GM11168 (cell line): ENCODE measurements around the gene FAM163B.

Experiments used
- in situ Hi-C: fragments of 300-500 bp; cut with MboI; formaldehyde crosslinking; loops from one replicate; pipeline ENCODE4 v1.12.0; 2022; ENCODE audit warnings: low sequenced_read_pairs; ENCODE audit not compliant: unreplicated experiment

FAM163B gene

DNA sequence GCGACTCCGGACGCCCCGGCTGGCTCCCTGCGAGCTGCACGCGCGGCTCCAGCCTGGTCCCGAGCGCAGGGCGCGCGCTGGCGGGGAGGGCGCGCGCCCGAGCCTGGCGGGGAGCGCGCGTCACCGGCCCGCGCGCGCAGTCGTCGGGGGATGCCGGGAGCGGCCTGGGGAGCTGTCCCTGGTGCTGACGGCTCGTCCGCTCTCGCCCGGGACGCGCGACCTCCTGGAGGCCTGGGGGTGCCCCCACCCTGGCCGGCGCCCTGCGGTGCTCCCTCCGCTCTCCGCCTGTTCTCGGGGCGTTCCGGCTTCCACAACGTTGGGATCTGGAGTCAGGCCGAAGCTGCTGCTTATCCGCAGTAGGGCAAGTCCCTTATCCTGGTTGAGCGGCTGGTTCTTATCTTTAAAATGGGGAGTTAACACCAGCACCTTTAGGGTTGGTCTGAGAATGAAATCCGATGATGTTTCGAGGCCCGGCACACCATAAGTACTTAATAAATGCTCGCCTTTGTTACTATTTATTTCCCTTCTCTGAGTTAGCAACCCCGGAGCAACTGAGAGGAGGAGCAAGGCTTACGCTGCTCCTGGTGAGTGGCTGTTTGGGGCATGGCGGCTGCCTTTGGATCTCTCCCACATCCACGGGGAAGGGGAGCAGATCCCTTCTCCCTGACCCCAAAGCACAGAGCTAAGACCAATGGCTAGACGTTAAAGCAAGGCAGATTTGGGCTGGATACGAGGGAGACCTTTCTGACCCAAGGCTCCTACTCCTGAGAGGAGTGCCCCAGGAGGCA is at the start of gene FAM163B:
TSS of gene FAM163B (minus strand) at position 79 of the 788 bp plus-strand sequence. CDS start 29,166 bp downstream, outside the sequence.
- in situ Hi-C loops: no loop called here

DNA sequence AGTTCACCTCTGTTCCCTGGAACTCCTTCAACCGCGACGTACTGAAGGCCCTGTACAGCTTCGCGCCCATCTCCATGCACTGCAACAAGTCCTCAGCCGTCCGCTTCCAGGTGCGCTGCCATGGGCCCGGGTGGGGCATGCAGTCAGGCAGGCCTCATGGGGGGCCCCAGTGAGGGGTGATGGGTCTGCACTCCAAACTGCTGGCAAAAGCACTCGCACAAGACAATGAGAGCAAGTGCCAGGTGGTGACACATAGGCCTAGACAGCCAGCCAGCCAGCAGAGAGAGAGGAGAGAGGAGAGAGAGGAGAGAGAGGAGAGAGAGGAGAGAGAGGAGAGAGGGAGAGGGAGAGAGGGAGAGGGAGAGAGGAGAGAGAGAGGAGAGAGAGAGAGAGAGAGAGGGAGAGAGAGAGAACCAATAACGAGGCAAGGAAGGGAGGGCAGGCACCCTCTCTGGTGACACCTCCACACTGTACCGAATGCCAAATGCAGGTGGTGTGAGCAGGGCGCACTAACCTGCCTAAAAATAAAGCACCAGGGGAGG is 48.0 kb upstream of the FAM163B start:
- in situ Hi-C loops: no loop called here

DNA sequence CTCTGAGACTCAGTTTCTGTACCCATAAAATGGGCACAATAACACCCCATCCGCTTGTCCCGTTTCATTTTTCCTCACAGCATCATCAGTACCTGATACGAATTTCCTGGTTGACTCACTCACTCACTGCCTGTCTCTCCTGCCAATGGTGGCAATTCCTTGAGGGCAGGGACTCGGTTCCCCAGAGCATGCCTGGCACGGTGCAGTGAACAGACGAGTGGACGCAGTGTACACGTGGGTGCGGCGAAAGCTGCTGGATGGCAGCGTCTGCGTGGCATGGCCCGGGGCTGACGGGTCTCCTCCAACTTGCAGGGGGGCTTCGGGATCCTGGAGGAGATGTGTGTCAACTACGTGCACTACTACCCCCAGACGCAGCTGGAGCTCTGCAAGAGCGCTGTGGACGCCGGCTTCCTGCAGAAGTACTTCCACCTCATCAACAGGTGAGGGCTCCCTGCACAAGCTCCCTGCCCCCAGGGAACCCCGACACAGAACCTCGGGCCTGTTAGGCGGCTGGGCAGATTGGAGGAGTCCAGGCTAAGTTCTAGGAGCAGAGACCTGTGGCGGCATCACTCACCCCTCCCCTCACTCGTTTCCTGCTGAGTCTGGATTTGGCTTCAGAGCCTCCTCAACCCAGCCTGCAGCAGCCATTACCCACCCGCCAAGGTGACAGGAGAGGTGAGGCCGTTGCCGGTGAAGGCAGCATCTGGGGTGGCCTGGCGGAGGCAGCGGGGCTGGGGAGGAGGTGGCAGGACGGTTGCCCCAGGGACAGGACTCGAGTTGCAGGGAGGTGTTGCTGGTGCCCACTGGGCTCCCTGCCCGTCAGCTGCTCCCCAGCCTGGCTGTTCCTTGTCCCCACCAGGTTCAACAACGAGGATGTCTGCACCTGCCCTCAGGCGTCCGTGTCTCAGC is 47.3 kb upstream of the FAM163B start:
- in situ Hi-C loops: no loop called here

DNA sequence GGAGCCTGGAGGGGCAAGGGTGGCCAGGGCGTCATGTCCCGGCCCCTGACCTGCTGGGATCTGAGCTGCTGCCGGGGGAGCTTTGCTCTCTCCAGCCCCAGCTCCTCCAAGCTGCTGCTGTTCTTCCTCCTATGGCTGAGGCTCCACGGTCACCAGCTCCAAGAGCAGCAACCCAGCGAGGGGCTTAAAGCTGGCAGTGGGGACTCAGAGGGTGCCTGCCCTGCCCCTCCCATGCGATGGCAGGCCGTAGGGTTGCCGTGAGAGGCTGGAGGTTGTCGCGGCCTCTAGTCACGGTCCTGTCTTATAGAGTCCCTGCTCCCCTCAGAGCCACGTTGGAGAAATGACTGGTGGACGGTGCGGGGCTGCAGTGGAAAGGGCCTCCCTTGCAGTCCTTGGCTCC is 46.5 kb upstream of the FAM163B start:
- in situ Hi-C loops: no loop called here

DNA sequence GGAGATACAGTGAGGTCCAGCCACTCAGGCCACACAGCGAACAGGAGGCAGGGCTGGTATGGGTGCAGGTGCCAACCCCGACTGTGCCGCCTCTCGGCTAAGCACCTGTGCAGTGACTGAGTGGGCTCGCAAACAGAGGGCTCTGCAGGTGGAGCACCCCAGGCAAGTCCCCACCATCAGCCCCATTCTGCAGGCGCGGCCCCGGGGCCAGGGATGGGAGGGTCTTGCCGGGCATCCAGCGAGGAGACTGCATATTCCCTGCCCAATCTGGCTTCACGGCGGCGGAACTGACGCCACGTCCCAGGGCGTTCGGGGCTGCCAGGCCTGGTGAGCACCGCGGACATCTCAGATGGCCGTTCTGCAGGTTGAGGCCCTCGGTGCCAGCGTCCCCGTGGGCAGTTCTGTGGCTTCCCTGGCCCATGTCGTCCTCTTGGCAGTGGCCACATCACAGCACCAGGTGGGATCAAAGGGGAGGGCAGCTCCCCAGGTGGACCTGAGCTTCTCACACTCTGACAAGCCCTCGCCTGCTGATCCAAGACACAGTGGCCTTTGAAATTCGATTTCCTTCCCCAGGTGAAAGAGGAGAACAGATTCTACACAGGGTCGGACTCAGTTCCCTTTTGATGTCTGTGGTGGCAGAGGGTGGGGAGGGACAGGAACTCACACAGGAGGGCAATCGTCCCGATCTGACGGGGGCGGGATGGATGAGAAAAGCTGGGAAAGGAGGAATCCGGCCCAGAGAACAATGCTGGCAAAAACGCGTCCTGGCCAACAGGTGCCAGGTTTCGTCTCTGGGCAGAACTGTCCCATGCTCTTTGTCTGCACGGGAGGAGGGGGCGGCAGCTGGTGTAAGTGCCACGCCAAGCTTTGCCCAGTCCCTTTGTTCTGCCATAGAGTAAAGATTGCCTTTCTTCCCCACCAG is 45.8 kb upstream of the FAM163B start:
- in situ Hi-C loops: no loop called here

DNA sequence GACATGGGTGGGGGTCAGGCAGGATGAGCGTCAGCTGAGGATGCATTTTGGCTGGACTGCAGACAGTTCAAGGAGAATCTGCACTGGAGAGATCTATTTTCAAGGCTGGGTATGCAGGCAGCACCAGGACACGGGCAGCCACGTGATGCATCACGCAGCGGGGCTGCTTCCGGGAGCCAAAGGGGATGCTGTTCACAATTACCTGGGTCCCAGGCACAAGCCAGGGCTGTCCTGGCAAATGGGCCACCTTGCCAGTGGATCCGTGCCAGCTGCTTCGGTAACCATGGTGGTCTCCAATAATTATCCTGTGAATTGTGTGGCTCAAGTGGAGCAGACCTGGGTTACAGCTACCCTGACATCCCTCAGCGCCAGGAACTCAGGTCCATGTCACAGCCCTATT is 44.4 kb upstream of the FAM163B start:
- in situ Hi-C loops: no loop called here

DNA sequence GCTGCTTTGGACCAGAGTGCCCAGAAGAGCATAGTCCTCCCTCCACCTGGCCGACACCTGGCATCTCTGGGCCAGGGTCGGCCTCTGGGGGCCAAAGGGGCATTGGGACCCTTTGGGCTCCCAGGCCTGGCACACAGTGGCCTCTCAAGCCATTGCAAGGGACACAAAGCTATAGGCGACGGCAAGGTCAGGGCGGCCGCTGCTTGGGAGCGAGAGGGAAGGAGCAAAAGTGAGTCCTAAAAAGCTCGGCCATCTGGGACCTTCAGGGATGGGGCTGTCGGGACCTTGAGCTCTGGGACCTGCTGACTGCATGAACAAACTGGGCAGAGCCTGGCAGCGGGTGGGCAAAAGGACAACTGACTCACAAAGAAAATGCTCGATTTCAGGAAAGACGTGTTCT is 40.8 kb upstream of the FAM163B start:
- in situ Hi-C loops: no loop called here

DNA sequence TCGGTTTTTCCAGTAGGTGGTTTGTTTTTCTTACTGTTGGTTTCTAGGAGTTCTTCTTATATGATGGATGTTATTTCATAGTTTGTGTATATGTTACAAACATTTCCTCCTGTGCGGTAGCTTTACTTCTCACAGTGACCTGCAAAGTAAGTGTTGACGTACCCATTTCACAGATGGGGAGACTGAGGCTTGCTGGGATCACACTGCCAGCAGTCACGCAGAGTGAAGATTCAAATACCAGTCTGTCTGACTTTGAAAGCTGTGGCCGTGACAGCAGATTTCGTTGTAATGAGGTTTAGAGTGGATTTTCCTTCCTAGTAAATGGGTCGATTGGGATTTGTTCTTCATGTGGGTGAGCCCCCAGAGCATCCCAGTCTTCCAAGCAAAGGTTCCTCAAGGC is 40.0 kb upstream of the FAM163B start:
- in situ Hi-C loops: no loop called here

DNA sequence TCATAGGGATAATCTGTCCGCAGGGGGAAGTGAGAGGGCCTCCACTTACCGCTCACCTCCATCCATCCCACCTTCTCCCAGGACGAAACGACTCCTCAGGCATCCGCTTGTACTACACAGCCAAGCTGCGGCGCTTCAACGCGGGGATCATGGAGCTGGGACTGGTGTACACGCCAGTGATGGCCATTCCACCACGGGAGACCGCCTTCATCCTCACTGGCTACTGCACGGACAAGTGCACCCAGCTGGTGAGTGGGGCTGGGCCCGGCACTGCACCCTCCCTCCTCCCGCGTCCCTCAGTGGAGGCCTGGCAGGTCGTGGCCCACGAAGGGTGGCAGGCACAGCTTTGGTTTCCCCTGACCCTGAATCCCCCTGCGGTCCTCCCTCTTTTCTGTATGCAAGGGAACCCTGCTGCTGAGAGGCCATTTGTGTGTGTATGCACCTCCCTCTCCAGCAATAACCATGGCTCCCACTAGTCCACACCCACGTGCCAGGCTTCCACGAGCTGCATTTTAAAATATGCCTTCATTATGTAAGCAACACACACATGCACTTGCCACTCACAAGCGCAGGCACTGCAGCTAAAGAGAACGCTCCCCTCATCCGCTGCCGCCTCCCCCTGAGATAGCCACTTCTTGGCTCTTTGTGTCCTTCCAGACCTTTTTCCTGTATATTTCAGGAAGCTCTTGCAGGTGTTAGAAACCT is 38.7 kb upstream of the FAM163B start:
- in situ Hi-C loops: no loop called here

DNA sequence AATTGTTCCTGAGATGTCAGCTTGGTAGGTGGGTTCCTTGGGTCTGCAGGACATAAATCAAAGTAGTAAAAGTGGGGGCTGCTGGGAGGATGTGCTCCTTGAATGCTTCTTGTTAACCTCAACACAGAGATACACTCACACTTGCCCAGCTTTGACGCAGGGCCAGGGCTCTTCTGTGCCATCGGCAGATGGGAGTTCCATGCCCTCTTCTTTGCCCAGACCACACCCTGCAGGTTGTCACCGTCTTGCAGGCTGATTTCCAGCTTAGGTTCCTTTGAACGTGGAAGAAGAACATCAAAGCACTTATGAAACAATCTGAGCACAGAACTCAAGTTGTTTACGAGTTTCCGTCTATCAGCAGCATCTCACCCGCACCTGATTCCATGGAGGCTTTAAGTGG is 38.0 kb upstream of the FAM163B start:
- in situ Hi-C loops: no loop called here

DNA sequence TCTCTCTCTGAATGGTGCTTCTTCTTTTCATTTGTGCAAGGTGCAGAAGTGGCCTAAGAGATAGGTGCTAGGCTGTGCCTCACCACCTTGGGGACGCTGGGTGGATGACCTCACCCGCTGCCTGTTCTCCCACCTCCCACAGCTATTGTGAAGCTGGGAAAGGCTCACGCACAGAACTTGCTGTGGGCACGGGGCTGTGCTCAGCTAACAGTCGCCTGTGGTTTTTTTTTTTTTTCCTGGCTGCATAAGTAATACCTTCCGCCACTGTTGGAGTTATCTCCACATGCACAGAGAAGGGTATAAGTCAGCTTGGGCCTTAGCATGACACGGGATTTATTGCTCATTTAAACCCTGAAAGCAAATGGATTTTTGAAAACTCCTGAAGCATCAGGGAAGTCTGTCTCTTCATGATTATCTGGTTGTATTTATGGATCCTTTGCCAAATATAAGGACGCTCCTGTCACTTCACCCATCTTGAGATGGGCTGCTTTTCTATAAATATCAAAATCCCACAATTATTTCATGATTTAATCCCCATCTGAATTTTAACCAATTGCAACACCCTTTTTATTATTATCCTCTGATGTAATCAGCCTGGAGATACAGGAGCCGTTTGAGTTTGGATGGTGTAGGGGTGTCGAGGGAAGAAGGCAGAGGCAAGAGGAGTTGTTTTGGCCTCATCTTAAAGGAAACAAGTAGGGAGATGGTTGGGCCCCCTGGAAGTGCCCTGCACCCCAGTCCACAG is 36.0 kb upstream of the FAM163B start:
- in situ Hi-C loops: no loop called here

DNA sequence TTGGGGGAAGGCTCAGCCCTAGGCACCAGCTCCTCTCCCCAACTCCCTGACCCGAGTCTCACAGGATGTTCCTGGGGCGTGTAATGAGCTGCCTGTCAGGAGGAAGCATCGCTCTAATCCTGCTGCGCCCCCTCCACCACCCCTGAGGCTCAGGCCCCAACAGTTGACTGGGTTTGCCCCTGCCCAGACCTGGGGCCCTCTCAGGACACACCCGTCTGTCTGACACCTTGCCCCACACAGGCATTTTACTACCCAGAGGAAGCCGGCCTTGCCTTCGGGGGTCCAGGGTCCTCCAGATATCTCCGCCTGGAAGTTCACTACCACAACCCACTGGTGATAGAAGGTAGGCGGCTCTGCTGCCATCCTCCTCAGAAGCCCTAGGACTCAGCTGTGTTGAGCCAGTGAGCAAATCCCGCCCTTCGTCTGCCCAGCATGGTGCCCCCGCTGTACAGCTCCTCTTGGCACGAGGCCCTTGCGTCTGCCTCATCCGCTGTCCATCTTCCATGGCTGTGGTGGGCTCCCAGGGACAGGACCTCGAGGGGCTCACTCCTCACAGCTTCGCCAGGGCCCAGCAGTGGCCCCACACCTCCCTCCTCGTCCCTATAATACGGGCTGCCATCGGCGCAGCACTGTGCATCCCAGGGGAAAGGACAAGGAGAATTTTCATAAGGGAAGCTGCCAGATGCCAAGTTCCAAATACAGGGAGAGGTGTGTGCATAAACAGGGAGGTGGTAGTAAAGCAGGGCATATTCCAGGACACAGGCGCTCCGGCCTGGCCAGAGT is 35.0 kb upstream of the FAM163B start:
- in situ Hi-C loops: no loop called here

DNA sequence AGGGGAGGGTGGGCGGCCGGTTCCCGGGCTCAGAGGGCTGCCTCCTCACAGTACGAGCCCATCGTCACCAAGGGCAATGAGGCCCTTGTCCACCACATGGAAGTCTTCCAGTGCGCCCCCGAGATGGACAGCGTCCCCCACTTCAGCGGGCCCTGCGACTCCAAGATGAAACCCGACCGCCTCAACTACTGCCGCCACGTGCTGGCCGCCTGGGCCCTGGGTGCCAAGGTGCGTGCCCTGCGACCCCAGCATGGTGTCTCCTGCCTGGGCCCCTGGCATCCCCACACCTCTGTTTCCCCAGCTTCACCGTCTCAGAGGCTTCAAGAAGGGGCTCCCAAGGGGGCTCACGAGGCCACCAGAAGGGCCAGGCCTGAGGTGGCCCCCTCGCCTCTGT is 34.2 kb upstream of the FAM163B start:
- in situ Hi-C loops: no loop called here

DNA sequence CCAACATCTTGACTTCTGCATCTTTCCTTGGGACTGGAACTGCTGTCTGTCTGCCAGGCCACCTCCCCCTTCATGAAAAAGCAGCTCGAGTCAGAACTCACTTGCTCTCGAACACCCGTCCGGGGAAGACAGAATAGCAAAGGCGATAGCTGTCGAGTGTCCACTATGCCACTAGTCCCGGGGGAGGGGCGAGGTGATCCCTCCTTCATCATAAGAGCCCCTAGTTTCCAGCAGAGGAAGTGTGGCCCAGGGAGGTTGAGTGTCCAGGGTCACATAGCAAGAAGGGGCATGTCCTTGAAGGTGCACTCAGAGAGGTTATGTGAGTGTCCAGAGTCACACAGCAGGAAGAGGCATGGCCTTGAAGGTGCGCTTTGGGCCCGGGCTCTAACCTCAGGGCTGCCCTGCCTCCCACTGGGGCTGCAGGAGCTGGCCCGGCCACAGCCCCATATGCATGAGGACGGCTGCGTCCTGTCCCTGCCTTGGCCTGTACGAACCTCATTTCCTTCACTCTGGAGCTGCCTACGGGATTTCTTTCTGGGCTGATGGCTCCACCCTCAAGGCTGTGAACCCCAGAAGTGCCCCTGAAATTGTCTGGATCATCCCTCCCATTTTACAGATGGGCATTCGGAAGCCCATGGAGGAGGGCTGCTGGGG is 33.6 kb upstream of the FAM163B start:
- in situ Hi-C loops: no loop called here

DNA sequence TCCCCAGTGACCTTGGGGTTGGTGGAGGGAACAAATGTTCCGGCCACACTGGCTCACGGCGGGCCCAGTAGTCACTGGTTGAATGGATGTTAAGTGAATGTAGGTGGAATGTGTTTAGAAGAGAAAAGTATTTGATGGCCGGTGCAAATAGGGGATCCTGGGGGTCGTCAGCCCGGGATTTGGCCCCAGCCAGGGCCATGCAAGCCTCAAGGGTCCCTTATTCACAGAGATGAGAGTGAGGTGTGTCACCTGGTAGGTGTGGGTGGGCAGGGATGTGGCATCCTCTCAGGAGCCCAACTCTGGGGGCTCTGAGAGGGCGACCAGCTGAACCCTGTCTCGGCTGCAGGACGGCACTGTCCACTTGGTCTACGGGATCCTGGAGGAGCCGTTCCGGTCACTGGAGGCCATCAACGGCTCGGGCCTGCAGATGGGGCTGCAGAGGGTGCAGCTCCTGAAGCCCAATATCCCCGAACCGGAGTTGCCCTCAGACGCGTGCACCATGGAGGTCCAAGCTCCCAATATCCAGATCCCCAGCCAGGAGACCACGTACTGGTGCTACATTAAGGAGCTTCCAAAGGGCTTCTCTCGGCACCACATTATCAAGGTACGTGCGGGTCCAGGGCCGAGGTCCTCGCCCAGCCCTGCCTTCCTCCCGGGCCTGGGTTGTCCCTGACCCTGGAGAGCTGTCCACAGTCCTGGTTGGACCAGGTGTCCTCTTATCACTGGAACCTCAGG is 32.8 kb upstream of the FAM163B start:
- in situ Hi-C loops: no loop called here

DNA sequence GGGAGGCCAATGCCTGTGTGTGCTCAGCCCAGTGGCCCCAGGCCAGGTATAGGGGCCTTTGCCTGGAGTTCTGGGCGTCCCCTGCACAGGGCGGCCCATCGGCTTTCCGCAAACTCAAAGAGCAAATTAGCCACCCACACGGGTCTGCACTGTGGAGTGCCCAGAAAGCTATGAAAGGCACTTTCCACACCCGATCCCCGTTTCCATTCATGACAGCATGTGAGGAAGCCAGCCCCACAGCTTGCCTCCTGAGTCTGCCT is 32.1 kb upstream of the FAM163B start:
- in situ Hi-C loops: no loop called here
